GM19452 (cell line): Measurements from ENCODE around the gene ZBTB24.

ENCODE experiments used
- ATAC-seq: cut with Tn5 transposase; IDR thresholded peaks from one replicate; pipeline ENCODE4 v1.9.1; 2021; ENCODE audit not compliant: unreplicated experiment

The ZBTB24 gene

GRCh38 chr6:109503327-109504224 lies 20.6 kb upstream of the ZBTB24 start:
- no peak for ATAC-seq

- no peak for ATAC-seq
These were observed 15.9 kb upstream of the ZBTB24 start for GRCh38 chr6:109498936-109499335.

- no peak for ATAC-seq
These were observed 15.0 kb upstream of the ZBTB24 start for GRCh38 chr6:109498052-109498451.

GRCh38 chr6:109496036-109496772 lies 13.2 kb upstream of the ZBTB24 start:
- ATAC-seq = no peak

GRCh38 chr6:109493865-109494264 lies 10.8 kb upstream of the ZBTB24 start:
- no peak for ATAC-seq

- no peak for ATAC-seq
These were observed 8.4 kb upstream of the ZBTB24 start for GRCh38 chr6:109491207-109491938.

GRCh38 chr6:109490713-109491112 lies 7.7 kb upstream of the ZBTB24 start:
- no peak for ATAC-seq

GRCh38 chr6:109488001-109488400 lies 5.0 kb upstream of the ZBTB24 start:
- ATAC-seq = no peak

GRCh38 chr6:109486068-109486467 lies 3.0 kb upstream of the ZBTB24 start:
- ATAC-seq = no peak

GRCh38 chr6:109485266-109485935 lies 2.4 kb upstream of the ZBTB24 start:
- ATAC-seq = no peak

GRCh38 chr6:109484122-109484521 lies 1.1 kb upstream of the ZBTB24 start:
- no peak for ATAC-seq

GRCh38 chr6:109483735-109484057 lies 677 bp upstream of the ZBTB24 start:
- peak; percentile 1 for ATAC-seq

- no peak for ATAC-seq
These were observed 2.0 kb downstream of the ZBTB24 start for GRCh38 chr6:109480993-109481480.

GRCh38 chr6:109478841-109479624 lies 4.0 kb downstream of the ZBTB24 start:
- no peak for ATAC-seq

GRCh38 chr6:109478222-109478805 lies 4.7 kb downstream of the ZBTB24 start:
- ATAC-seq = no peak

- ATAC-seq = peak; percentile 65
These were observed 5.3 kb downstream of the ZBTB24 start for GRCh38 chr6:109477725-109478124.

GRCh38 chr6:109477184-109477583 lies 5.8 kb downstream of the ZBTB24 start:
- ATAC-seq = no peak

GRCh38 chr6:109475625-109476024 lies 7.4 kb downstream of the ZBTB24 start:
- no peak for ATAC-seq

GRCh38 chr6:109474995-109475394 lies 8.0 kb downstream of the ZBTB24 start:
- no peak for ATAC-seq

- no peak for ATAC-seq
These were observed 9.9 kb downstream of the ZBTB24 start for GRCh38 chr6:109473120-109473519.
